ENCODE data around the gene G6PC3. TPM values are rescaled to one million over a fixed set of nuclear protein-coding genes. Genes with fewer than 3 reads are reported as not detected.

The G6PC3 gene
- total RNA-seq, 4 donors from 2014 or later: 41.4 to 104 (median 80.8) TPM

DNA sequence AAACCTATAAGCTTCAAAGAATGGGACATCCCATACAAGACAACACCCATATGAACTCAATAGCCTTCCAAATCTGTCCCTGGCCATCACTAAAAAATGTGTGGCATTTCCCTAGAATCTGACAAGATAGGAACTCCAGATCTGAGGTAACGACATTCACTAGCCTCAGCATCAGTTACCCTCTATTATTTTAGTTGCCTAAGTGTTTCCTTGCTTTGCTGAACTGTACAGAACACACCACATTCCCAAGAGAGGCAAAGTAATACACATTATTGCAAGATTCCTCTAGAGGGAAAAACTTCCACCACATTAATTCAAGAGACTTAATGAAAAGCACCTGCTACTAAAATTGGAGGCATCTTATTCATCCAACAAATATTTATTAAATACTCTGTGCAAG is 9.1 kb upstream of the G6PC3 start:
- intact Hi-C loops (cut with DNase I): no loop called here
- Histone ChIP-seq H3K27ac (no peak overlapping the region), H3K9me3 (no peaks in the 10 kb centered on the region), H3K4me1 (peaks cover 0 to 9% of the 10 kb centered on the region in 2 donors), H3K27me3 (no peaks in the 10 kb centered on the region), H3K36me3 (peaks cover 20 to 22% of the 10 kb centered on the region in 2 donors), H3K4me3 (replicated peaks in 1 of 3) (no peak overlapping the region)
- no peak for DNase-seq
- TF ChIP-seq POLR2A (IDR thresholded peaks at IDR 0.05): no peak
- TF ChIP-seq, protein P1, sequence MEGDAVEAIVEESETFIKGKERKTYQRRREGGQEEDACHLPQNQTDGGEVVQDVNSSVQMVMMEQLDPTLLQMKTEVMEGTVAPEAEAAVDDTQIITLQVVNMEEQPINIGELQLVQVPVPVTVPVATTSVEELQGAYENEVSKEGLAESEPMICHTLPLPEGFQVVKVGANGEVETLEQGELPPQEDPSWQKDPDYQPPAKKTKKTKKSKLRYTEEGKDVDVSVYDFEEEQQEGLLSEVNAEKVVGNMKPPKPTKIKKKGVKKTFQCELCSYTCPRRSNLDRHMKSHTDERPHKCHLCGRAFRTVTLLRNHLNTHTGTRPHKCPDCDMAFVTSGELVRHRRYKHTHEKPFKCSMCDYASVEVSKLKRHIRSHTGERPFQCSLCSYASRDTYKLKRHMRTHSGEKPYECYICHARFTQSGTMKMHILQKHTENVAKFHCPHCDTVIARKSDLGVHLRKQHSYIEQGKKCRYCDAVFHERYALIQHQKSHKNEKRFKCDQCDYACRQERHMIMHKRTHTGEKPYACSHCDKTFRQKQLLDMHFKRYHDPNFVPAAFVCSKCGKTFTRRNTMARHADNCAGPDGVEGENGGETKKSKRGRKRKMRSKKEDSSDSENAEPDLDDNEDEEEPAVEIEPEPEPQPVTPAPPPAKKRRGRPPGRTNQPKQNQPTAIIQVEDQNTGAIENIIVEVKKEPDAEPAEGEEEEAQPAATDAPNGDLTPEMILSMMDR (IDR thresholded peaks at IDR 0.05): no peak
- 79 to 90% methylated on average over 1 of the region's 1 CpG for WGBS, 2 donors

DNA sequence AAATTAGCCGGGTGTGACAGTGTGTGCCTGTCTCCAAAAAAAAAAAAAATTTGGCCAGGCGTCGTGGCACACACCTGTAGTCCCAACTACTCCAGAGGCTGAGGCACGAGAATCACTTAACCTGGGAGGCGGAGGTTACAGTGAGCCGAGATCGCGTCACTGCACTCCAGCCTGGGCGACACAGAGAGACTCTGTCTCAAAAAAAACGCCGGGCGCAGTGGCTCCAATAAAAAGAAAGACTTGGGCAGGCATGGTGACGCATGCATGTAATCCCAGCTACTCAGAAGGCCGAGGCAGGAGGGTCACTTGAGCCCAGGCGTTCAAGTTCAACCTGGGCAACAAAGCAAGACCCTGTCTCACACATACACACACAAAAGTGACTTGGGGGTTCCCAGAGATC is 7.7 kb upstream of the G6PC3 start:
- no peak for DNase-seq
- WGBS, 2 donors: 90 to 94% methylated on average over 15 of the region's 15 CpGs
- TF ChIP-seq, protein P1 (IDR thresholded peaks at IDR 0.05): no peak
- no peak for TF ChIP-seq POLR2A (IDR thresholded peaks at IDR 0.05)
- H3K4me1 ChIP-seq: peaks cover 9 to 15% of the 10 kb centered on the region in 2 donors
- no peaks in the 10 kb centered on the region for H3K27me3 ChIP-seq
- no peaks in the 10 kb centered on the region for H3K9me3 ChIP-seq
- H3K36me3 ChIP-seq: peaks cover 20 to 22% of the 10 kb centered on the region in 2 donors
- no peak overlapping the region for H3K27ac ChIP-seq
- H3K4me3 ChIP-seq (replicated peaks in 1 of 3): no peak overlapping the region
- intact Hi-C loops (cut with DNase I): no loop called here

DNA sequence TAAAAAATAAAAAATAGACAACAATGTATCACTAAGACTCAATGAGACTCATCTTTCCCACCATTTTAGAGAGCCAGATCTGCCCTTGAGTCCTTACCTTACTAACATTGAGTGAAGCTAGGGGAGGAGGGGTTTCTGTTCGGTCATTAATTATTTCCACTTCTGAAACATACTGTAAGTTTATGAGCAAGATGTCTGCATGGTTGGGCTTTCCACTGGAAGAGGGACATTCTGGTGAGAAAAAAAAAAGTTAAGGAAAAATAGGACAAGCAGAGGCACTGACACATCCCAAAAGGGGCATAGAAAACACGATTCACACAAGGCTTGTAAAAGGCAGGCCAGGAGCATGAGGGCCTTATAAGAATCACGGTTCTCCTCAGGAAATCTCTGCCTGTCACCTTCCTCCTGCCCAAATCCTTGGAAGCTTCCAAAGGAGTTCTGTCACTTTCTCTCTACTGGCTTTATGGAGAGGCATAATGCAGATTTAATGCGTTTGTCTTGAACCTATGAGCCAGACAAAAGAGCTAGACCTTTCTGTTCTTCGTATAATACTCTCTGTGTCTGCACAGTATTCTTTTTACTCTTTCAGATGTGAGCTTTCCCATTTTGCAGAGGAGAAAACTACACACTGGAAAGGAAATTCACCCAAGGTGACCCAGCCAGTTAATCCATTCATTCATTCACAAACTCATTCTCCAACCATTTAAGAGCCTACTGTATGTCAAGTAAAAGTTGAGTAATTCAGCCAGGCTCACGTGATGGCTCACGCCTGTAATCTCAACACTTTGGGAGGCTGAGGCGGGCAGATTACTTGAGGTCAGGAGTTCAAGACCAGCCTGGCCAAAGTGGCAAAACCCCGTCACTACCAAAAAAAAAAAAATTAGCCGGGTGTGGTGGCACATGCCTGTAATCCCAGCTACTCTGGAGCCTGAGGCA is 6.6 kb upstream of the G6PC3 start:
- intact Hi-C loops (cut with DNase I): no loop called here

DNA sequence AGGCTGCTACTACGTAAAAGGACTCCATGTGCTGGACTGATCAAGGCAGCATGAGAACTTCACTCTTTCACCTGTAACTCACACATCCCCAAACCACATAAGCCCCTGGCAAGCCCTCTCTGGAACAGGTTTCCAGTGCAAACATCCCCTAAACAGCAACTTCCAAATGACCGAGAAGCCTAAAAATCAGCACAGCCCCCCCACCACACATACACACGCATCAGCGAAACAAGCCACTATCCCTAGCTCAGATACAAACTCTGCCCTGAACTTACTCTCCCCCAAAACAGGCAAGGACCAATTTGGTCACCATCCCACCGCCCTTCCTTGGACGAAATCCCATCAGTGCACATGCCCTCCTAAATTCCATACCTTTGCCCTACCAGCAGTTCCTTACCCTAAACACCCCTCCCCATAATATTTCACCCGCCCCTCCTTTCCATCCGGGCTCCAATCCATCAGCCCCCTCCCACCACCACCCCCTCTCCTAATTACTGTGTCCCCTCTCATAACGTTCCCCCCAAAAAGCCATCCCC is 4.8 kb upstream of the G6PC3 start:
- intact Hi-C loops (cut with DNase I): no loop called here
- H3K27me3 ChIP-seq: no peaks in the 10 kb centered on the region
- 6 to 8% methylated on average over 9 of the region's 9 CpGs for WGBS, 2 donors
- H3K9me3 ChIP-seq: no peaks in the 10 kb centered on the region
- H3K36me3 ChIP-seq: peaks cover 14 to 18% of the 10 kb centered on the region in 2 donors
- TF ChIP-seq POLR2A (IDR thresholded peaks at IDR 0.05): no peak
- TF ChIP-seq, protein P1 (IDR thresholded peaks at IDR 0.05): no peak
- H3K4me3 ChIP-seq (replicated peaks in 1 of 3): peak overlapping the region; percentile 19 to 88 (median 60)
- peaks cover 9 to 18% of the 10 kb centered on the region in 2 donors for H3K4me1 ChIP-seq
- no peak for DNase-seq
- peak overlapping the region; percentile 92 to 93 (median 92) for H3K27ac ChIP-seq

More for the DNA sequence above, 6.6 kb upstream of the G6PC3 start:
- no peak overlapping the region for H3K4me3 ChIP-seq (replicated peaks in 1 of 3)
- no peaks in the 10 kb centered on the region for H3K9me3 ChIP-seq
- H3K27ac ChIP-seq: no peak overlapping the region
- no peaks in the 10 kb centered on the region for H3K27me3 ChIP-seq
- DNase-seq: no peak
- TF ChIP-seq, protein P1 (IDR thresholded peaks at IDR 0.05): no peak
- TF ChIP-seq POLR2A (IDR thresholded peaks at IDR 0.05): no peak
- H3K4me1 ChIP-seq: peaks cover 9 to 15% of the 10 kb centered on the region in 2 donors
- peaks cover 15 to 22% of the 10 kb centered on the region in 2 donors for H3K36me3 ChIP-seq
- WGBS, 2 donors: 83 to 86% methylated on average over 10 of the region's 10 CpGs

Measured in thyroid gland (tissue), 4 donors.